ENCODE results near the gene NSRP1.
"Not testable (repeated sequence)": the region's sequence is repeated elsewhere in the genome, so short reads cannot be mapped to it uniquely, and the experiment has no call there.

NSRP1 gene

DNA sequence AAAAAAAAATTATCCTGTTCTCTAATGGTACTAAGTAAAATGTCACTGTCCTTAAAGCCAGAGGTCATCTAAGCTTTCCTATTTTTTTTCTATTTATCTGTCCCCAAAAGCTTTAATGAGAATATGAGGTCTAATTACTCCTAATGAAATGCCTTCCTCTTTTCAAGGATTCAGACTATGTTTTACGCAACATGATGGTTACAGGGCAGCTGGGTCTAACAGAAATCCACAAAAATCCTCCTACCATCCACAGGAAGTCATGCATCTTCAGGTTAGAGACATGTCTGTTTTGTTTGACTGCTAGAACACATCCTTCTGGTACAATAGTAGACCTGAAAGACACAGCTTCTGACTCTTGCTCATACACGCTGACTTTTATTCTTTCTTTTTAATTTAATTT lies 29.7 kb upstream of the NSRP1 start:
- no peak for DNase-seq (ENCODE audit: low spot score)
- TF ChIP-seq, protein P1, sequence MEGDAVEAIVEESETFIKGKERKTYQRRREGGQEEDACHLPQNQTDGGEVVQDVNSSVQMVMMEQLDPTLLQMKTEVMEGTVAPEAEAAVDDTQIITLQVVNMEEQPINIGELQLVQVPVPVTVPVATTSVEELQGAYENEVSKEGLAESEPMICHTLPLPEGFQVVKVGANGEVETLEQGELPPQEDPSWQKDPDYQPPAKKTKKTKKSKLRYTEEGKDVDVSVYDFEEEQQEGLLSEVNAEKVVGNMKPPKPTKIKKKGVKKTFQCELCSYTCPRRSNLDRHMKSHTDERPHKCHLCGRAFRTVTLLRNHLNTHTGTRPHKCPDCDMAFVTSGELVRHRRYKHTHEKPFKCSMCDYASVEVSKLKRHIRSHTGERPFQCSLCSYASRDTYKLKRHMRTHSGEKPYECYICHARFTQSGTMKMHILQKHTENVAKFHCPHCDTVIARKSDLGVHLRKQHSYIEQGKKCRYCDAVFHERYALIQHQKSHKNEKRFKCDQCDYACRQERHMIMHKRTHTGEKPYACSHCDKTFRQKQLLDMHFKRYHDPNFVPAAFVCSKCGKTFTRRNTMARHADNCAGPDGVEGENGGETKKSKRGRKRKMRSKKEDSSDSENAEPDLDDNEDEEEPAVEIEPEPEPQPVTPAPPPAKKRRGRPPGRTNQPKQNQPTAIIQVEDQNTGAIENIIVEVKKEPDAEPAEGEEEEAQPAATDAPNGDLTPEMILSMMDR (IDR thresholded peaks at IDR 0.05; ENCODE audit: extremely low read depth, missing control alignments): no peak

DNA sequence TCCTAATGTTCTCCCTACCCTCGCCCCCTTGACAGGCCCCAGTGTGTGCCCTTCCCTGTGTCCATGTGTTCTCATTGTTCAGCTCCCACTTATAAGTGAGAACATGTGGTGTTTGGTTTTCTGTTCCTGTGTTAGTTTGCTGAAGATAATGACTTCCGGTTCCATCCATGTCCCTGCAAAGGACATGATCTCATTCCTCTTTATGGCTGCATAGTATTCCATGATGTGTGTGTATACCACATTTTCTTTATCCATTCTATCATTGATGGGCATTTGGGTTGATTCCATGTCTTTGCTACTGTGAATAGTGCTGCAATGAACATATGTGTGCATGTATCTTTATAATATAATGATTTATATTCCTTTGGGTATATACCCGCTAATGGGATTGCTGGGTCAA lies 29.2 kb upstream of the NSRP1 start:
- not testable (repeated sequence) for DNase-seq (ENCODE audit: low spot score)

DNA sequence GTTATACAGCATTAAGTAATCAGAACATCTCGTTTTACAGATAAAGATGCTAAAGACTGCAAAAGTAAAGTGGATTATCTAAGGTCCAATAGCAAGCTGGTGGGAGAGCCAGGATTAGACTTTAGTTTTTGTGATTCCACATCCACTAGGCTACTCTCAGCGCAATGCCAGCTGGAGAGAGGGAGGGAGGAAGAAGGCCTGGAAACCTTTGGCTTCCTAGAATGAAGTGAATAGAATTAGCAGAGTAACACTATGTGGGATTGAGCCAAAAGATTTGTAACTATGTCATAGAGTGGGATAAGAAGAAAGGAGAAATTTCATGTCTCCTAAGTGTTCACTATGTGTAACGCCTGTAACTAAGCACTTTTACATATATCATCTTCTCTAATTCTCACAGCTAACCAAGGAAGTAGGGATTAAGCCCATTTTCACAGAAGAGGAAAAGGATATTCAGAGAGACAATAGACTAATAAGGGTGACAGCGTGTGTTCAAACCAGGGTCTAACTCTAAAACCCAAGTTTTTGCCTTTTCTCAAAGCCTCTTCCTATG lies 25.4 kb upstream of the NSRP1 start:
- TF ChIP-seq, protein P1 (IDR thresholded peaks at IDR 0.05; ENCODE audit: extremely low read depth, missing control alignments): no peak
- DNase-seq (ENCODE audit: low spot score): no peak

DNA sequence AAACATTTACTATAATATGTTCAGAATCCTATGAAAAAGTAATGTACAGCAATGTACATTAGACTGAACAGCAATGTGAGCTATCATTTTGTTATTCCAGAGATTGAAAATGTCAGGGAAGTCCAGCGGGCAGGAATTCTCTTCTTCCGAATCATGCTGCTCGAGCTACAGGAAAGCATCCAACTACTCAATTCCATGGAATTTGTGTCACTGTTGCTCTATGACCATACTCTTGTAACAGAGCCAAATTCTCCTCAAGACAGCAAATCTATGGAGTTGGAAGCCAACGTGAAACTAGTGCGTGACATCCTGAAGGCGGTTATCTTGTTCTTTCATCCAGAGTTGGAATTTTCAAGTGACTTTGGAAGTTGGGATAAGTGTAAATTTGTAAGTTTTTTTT lies 24.8 kb upstream of the NSRP1 start:
- no peak for DNase-seq (ENCODE audit: low spot score)
- TF ChIP-seq, protein P1 (IDR thresholded peaks at IDR 0.05; ENCODE audit: extremely low read depth, missing control alignments): no peak

DNA sequence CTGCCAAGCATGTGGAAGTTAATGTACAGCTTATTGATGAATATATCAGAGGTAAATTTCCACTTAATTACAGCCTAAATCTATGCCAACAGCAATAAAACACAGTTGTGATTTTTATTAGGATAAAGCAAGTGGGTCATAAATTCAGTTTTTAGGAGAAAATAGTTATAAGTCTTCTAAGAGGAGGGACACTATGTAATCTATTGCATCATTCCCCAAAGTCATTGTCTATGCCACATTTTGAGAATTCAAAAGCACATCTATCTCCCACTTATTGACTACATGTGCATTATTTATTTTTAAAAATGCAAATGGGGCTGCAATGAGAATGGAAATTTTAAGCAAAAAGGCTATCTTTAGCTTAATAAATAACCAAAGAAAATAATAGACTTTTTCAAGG lies 23.7 kb upstream of the NSRP1 start:
- TF ChIP-seq, protein P1 (IDR thresholded peaks at IDR 0.05; ENCODE audit: extremely low read depth, missing control alignments): no peak
- no peak for DNase-seq (ENCODE audit: low spot score)

DNA sequence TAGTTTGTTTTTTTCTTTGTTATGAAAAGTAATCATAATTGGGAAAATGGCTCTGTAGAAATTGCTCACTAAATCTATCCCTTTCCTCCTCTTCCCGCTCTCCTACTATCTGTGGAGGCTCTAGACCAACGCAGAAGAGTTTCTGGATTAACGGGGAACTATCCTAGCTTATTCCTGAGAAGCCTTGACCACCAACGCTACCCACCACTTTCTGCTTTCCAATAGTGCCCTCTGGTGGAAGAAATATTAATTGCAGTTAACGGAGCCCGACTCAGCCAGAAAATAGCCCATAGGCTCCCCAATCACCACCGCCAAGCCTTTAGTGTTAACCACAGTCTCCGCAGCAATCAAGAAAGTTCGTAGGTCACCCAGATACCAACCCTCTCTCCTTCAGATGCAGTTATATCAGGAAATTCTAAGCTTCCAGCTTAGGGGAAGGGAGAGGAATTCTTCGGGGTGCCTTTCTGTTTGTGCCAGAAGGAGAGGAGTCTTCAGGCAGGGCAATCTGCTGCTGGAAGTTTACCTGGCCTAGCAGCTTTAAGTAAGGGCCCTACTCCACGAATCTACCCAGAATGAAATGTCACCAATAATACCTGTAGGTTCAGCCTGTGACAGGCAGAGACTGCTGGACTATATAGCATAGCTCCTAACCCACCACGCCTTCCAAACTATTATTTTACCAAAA lies 23.0 kb upstream of the NSRP1 start:
- TF ChIP-seq, protein P1 (IDR thresholded peaks at IDR 0.05; ENCODE audit: extremely low read depth, missing control alignments): peak; percentile 65
- DNase-seq (ENCODE audit: low spot score): peak; percentile 71

DNA sequence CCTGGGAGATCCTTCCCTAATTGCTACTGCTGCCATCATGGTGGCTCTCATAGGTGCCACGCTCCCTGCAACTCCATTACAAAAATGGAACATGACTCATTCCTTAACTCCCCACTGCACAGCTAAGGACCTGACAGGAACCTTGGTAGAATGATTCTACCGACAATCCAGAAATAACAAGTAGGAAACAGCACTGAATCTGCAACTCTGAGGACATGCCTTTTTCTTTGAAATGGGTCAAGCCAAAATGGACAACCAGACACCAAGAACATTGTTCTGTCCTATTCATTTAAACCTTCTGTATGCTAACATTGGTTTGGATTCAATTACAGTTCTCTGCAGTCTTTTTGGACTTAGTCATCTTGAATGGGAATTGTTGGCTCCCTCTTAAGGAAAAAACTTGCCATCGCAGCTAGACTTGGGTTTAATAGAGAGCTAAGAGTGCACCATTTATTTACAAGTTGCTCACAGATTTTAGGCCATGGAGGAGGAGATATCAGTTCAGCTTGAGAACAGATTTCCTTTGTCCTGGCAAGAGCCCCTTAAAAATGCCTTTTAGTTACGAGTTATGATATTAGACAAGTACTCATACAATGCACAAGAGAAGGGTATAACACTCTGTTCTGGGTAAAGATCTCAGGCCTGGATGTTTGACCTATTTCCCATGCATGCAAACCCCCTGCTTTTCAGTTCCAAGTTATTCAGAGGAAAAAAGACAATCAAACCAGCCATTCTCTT lies 20.9 kb upstream of the NSRP1 start:
- TF ChIP-seq, protein P1 (IDR thresholded peaks at IDR 0.05; ENCODE audit: extremely low read depth, missing control alignments): no peak
- DNase-seq (ENCODE audit: low spot score): peak; percentile 33

Data from GM20000 (cell line).